Osteocyte (in vitro differentiated cells): ENCODE measurements around the gene INHBE. TPM values are rescaled to one million over a fixed set of nuclear protein-coding genes. Genes with fewer than 3 reads are reported as not detected.

Source experiments
- DNase-seq: peaks from one replicate; pipeline ENCODE4 v3.0.0; 2021; ENCODE audit warnings: mixed read lengths; ENCODE audit not compliant: unreplicated experiment; ENCODE audit errors: extremely low spot score
- H3K27ac Mint-ChIP-seq: one replicate; pipeline ENCODE4 v1.8.0; 2021; ENCODE audit warnings: mild to moderate bottlenecking, mixed read lengths; ENCODE audit not compliant: unreplicated experiment
- H3K27me3 Mint-ChIP-seq: one replicate; pipeline ENCODE4 v1.8.0; 2021; ENCODE audit warnings: mixed read lengths; ENCODE audit not compliant: unreplicated experiment
- H3K36me3 Mint-ChIP-seq: one replicate; pipeline ENCODE4 v1.8.0; 2021; ENCODE audit warnings: mixed read lengths; ENCODE audit not compliant: unreplicated experiment
- H3K4me1 Mint-ChIP-seq: one replicate; pipeline ENCODE4 v1.8.0; 2021; ENCODE audit warnings: mixed read lengths; ENCODE audit not compliant: unreplicated experiment
- H3K4me3 Mint-ChIP-seq: one replicate; pipeline ENCODE4 v1.8.0; 2021; ENCODE audit warnings: mild to moderate bottlenecking, moderate library complexity, mixed read lengths; ENCODE audit not compliant: unreplicated experiment
- H3K9me3 Mint-ChIP-seq: one replicate; pipeline ENCODE4 v1.8.0; 2021; ENCODE audit warnings: mixed read lengths; ENCODE audit not compliant: unreplicated experiment
- total RNA-seq: library from RNA; stranded (reverse); gene quantifications from 2 replicates; pipeline ENCODE4 v1.2.1, GENCODE V29; 2021
- TF ChIP-seq, protein P1 (sequence below): fragments of 200-600 bp; sonication (generic); IDR thresholded peaks from 2 replicates; pipeline ENCODE4 v1.5.0; 2021; ENCODE audit warnings: antibody characterized with exemption, mild to moderate bottlenecking, moderate library complexity

INHBE gene
- total RNA-seq, 1 donor from 2014 or later, result 1.3 TPM

DNA sequence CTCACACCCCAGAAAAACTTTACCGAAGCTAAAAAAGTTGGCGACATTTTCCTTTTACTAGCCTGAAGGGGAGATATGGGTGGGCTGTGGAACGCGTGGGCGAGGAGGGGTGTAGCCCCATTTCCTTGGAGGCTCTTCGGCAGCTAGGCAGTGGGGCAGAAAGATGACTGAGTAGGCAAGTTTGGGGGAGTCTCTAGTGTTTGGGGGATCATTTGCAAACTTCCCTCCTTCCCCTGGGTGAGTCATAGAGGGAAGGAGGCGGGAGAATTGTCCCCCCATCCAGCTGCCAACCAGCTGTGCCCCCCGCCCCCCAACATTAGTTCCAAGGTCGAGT, 6.8 kb downstream of the INHBE start:
- H3K4me1 Mint-ChIP-seq, result peaks cover 28% of the 10 kb centered on the region
- no peaks in the 10 kb centered on the region for H3K9me3 Mint-ChIP-seq
- TF ChIP-seq, protein P1, sequence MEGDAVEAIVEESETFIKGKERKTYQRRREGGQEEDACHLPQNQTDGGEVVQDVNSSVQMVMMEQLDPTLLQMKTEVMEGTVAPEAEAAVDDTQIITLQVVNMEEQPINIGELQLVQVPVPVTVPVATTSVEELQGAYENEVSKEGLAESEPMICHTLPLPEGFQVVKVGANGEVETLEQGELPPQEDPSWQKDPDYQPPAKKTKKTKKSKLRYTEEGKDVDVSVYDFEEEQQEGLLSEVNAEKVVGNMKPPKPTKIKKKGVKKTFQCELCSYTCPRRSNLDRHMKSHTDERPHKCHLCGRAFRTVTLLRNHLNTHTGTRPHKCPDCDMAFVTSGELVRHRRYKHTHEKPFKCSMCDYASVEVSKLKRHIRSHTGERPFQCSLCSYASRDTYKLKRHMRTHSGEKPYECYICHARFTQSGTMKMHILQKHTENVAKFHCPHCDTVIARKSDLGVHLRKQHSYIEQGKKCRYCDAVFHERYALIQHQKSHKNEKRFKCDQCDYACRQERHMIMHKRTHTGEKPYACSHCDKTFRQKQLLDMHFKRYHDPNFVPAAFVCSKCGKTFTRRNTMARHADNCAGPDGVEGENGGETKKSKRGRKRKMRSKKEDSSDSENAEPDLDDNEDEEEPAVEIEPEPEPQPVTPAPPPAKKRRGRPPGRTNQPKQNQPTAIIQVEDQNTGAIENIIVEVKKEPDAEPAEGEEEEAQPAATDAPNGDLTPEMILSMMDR, result no peak
- H3K4me3 Mint-ChIP-seq, result peak overlapping the region; percentile 79
- no peaks in the 10 kb centered on the region for H3K36me3 Mint-ChIP-seq
- DNase-seq, result no peak
- no peaks in the 10 kb centered on the region for H3K27me3 Mint-ChIP-seq
- H3K27ac Mint-ChIP-seq, result peak overlapping the region; percentile 63

- Mint-ChIP-seq H3K27me3 (no peaks in the 10 kb centered on the region), H3K27ac (peak overlapping the region; percentile 96), H3K4me1 (peaks cover 28% of the 10 kb centered on the region), H3K36me3 (no peaks in the 10 kb centered on the region), H3K9me3 (no peaks in the 10 kb centered on the region), H3K4me3 (peak overlapping the region; percentile 79)
- DNase-seq, result peak; percentile 96
- TF ChIP-seq, protein P1, result peak; percentile 97
Observed at GRCh38 chr12:57462251-57462911, 7.3 kb downstream of the INHBE start.

- H3K9me3 Mint-ChIP-seq, result no peaks in the 10 kb centered on the region
- H3K4me3 Mint-ChIP-seq, result peak overlapping the region; percentile 79
- peak overlapping the region; percentile 96 for H3K27ac Mint-ChIP-seq
- peaks cover 27% of the 10 kb centered on the region for H3K4me1 Mint-ChIP-seq
- no peak for DNase-seq
- H3K36me3 Mint-ChIP-seq, result no peaks in the 10 kb centered on the region
- H3K27me3 Mint-ChIP-seq, result no peaks in the 10 kb centered on the region
- TF ChIP-seq, protein P1, result no peak
Observed at GRCh38 chr12:57462912-57463253, 7.8 kb downstream of the INHBE start.

DNA sequence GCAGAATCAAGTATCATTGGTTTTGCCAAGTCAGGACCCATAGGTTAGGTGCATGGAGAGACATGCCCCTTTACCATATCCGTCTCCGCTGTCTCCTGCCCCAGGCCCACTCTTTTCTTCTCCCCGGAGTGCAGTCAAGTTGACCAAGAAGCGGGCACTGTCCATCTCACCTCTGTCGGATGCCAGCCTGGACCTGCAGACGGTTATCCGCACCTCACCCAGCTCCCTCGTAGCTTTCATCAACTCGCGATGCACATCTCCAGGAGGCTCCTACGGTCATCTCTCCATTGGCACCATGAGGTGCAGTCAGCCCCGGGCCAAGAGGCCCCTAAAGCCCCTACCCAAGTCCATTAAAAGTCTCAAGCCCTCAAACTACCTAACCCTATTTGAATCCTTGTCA, 9.5 kb downstream of the INHBE start:
- H3K27me3 Mint-ChIP-seq, result no peaks in the 10 kb centered on the region
- no peaks in the 10 kb centered on the region for H3K36me3 Mint-ChIP-seq
- no peaks in the 10 kb centered on the region for H3K9me3 Mint-ChIP-seq
- H3K27ac Mint-ChIP-seq, result no peak overlapping the region
- no peak for DNase-seq
- no peak overlapping the region for H3K4me3 Mint-ChIP-seq
- TF ChIP-seq, protein P1, result no peak
- peaks cover 20% of the 10 kb centered on the region for H3K4me1 Mint-ChIP-seq

DNA sequence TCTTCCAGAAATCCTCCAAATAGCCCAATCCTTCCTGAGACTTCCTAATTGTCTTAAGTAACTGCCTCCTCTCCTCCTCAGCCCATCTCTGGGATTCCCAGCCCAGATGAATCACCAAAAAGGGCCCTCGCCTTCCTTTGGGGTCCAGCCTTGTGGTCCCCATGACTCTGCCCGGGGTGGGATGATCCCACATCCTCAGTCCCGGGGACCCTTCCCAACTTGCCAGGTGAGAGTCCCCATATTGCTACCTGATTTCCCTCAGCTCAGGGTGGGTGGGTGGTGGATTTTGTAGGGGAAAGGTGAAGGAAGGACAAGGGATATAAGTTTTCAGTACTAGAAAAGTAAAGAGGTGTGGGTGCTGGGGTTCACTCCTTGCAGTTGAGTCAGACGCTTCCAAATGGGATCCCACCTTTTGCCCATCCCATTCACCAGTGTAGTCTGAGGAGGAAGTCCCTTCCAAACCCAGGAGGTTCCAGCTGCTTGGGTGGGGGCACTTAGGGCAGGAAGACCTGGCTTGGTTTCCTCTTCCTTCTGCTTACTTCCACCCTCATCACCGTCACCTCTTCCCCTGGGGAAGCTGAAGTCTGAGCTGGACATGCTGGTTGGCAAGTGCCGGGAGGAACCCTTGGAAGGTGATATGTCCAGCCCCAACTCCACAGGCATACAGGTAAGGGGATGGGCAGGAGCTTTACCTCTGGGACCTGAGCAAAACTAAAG, 10.1 kb downstream of the INHBE start:
- Mint-ChIP-seq H3K27ac (no peak overlapping the region), H3K4me3 (no peak overlapping the region), H3K27me3 (no peaks in the 10 kb centered on the region), H3K36me3 (no peaks in the 10 kb centered on the region), H3K9me3 (no peaks in the 10 kb centered on the region), H3K4me1 (peaks cover 19% of the 10 kb centered on the region)
- TF ChIP-seq, protein P1, result no peak
- DNase-seq, result no peak
